Panc1 (cell line): Measurements from ENCODE around the gene LMBRD1.

Source experiments
- POLR2AphosphoS5 ChIP-seq: IDR thresholded peaks from 2 replicates; pipeline ENCODE4 v1.6.1; 2012; ENCODE audit warnings: mild to moderate bottlenecking, low read depth, low read length, moderate library complexity
- SIN3A ChIP-seq: IDR thresholded peaks from 2 replicates; pipeline ENCODE4 v1.6.1; 2012; ENCODE audit warnings: low read depth, mild to moderate bottlenecking, low read length, moderate library complexity, borderline replicate concordance; ENCODE audit not compliant: insufficient read depth
- TCF7L2 ChIP-seq: IDR thresholded peaks from 2 replicates; pipeline ENCODE4 v1.6.1; 2011; ENCODE audit warnings: mild to moderate bottlenecking, low read depth, low read length, inconsistent platforms
- TF ChIP-seq, protein P1 (sequence below): fragments of 450-650 bp; IDR thresholded peaks from 2 replicates; pipeline ENCODE4 v1.5.1; 2017; ENCODE audit warnings: mild to moderate bottlenecking
- TF ChIP-seq, protein P2 (sequence below), 2 experiments: IDR thresholded peaks; 2 replicates each; pipeline ENCODE4 v1.6.1; 2011 to 2012; ENCODE audit warnings: low read depth in 2 of 2, control low read depth in 1 of 2, low read length in 1 of 2, mild to moderate bottlenecking in 1 of 2, moderate library complexity in 1 of 2; ENCODE audit not compliant: insufficient read depth in 1 of 2

DNA sequence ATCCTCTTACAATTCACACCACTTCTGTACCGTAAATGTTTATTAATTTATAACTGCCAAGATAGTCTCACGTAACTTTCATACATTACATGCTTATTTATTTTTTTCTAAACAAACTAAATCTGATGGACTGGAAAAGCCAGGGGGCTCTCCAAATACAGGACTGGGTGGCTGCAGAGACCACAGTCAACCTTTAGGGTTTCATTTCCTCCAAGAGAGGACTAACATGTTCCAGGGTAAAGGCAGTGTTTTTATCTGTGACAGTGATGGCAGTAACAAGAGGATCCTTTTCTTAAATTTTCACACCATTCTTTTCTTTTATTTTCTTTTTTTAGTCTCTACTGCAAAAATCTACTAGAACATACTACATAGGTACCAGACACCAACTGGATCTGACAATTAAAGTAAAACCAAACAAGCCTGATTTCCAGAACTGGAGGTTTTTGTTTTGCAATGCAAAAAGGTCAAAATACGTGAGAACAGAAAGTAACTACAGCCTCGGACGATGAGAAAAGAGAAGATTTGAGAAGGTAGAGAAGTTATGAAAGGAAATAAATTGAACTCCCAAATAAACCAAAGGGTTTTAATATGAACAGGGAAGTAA, 1.2 kb downstream of the LMBRD1 start:
- TF ChIP-seq, protein P1, sequence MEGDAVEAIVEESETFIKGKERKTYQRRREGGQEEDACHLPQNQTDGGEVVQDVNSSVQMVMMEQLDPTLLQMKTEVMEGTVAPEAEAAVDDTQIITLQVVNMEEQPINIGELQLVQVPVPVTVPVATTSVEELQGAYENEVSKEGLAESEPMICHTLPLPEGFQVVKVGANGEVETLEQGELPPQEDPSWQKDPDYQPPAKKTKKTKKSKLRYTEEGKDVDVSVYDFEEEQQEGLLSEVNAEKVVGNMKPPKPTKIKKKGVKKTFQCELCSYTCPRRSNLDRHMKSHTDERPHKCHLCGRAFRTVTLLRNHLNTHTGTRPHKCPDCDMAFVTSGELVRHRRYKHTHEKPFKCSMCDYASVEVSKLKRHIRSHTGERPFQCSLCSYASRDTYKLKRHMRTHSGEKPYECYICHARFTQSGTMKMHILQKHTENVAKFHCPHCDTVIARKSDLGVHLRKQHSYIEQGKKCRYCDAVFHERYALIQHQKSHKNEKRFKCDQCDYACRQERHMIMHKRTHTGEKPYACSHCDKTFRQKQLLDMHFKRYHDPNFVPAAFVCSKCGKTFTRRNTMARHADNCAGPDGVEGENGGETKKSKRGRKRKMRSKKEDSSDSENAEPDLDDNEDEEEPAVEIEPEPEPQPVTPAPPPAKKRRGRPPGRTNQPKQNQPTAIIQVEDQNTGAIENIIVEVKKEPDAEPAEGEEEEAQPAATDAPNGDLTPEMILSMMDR: no peak
- TF ChIP-seq, protein P2, sequence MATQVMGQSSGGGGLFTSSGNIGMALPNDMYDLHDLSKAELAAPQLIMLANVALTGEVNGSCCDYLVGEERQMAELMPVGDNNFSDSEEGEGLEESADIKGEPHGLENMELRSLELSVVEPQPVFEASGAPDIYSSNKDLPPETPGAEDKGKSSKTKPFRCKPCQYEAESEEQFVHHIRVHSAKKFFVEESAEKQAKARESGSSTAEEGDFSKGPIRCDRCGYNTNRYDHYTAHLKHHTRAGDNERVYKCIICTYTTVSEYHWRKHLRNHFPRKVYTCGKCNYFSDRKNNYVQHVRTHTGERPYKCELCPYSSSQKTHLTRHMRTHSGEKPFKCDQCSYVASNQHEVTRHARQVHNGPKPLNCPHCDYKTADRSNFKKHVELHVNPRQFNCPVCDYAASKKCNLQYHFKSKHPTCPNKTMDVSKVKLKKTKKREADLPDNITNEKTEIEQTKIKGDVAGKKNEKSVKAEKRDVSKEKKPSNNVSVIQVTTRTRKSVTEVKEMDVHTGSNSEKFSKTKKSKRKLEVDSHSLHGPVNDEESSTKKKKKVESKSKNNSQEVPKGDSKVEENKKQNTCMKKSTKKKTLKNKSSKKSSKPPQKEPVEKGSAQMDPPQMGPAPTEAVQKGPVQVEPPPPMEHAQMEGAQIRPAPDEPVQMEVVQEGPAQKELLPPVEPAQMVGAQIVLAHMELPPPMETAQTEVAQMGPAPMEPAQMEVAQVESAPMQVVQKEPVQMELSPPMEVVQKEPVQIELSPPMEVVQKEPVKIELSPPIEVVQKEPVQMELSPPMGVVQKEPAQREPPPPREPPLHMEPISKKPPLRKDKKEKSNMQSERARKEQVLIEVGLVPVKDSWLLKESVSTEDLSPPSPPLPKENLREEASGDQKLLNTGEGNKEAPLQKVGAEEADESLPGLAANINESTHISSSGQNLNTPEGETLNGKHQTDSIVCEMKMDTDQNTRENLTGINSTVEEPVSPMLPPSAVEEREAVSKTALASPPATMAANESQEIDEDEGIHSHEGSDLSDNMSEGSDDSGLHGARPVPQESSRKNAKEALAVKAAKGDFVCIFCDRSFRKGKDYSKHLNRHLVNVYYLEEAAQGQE (IDR thresholded peaks at IDR 0.05; ENCODE audit: insufficient read depth in 1 of 2, low read depth in 2 of 2, low read length in 1 of 2): no peak
- TF ChIP-seq TCF7L2 (no peak), POLR2AphosphoS5 (no peak), SIN3A (no peak)
